H1 (cell line): ENCODE measurements around the gene PPM1L. TPM values are rescaled to one million over a fixed set of nuclear protein-coding genes. Genes with fewer than 3 reads are reported as not detected.

ENCODE experiments used
- CTCF ChIA-PET: fragments of 300-600 bp; sonication (Branson Sonifier 250); formaldehyde crosslinking; loops from one replicate; lab custom pipeline; 2021; ENCODE audit not compliant: partially characterized antibody; lab: Charles Lee
- POLR2A ChIA-PET: fragments of 300-600 bp; sonication (Branson Sonifier 250); formaldehyde crosslinking; loops from one replicate; lab custom pipeline; 2021; ENCODE audit warnings: inconsistent platforms; ENCODE audit not compliant: partially characterized antibody; lab: Charles Lee
- DNase-seq, 2 experiments: peaks; one replicate each; pipeline versions ENCODE4 v3.0.0 to v3.0.0-alpha.2; 2010 to 2022; ENCODE audit warnings: low spot score in 2 of 2, low read depth in 1 of 2, mixed read lengths in 1 of 2
- FAIRE-seq: peaks from 2 replicates; lab custom pipeline; 2011; peaks lifted over from hg19 to GRCh38; lab: Jason Lieb, UNC
- H2AFZ ChIP-seq: 2 replicates; pipeline ENCODE4 v1.8.1; 2012; ENCODE audit warnings: low read length, inconsistent platforms
- H2AK5ac ChIP-seq: 2 replicates; pipeline ENCODE4 v1.6.1; 2013; ENCODE audit warnings: low read depth, low read length
- H2BK120ac ChIP-seq: replicated peaks from 2 replicates; pipeline ENCODE3; 2013; ENCODE audit warnings: low read depth, low read length, inconsistent platforms
- H2BK12ac ChIP-seq: 2 replicates; pipeline ENCODE4 v1.6.1; 2013; ENCODE audit warnings: low read depth, low read length
- H2BK15ac ChIP-seq: 2 replicates; pipeline ENCODE4 v1.6.1; 2013; ENCODE audit warnings: low read length
- H2BK20ac ChIP-seq: 2 replicates; pipeline ENCODE4 v1.6.1; 2013; ENCODE audit warnings: low read length
- H2BK5ac ChIP-seq: 2 replicates; pipeline ENCODE4 v1.6.1; 2013; ENCODE audit warnings: low read depth, low read length
- H3K14ac ChIP-seq: 2 replicates; pipeline ENCODE4 v1.6.1; 2013; ENCODE audit warnings: inconsistent platforms; ENCODE audit not compliant: insufficient read length
- H3K18ac ChIP-seq: 2 replicates; pipeline ENCODE4 v1.6.1; 2013; ENCODE audit warnings: low read length; ENCODE audit errors: extremely low read depth
- H3K23ac ChIP-seq: 2 replicates; pipeline ENCODE4 v1.6.1; 2013; ENCODE audit warnings: inconsistent platforms; ENCODE audit not compliant: insufficient read length
- H3K23me2 ChIP-seq: 2 replicates; pipeline ENCODE4 v1.6.1; 2013; ENCODE audit warnings: low read depth, low read length
- H3K27ac ChIP-seq: 2 replicates; pipeline ENCODE4 v1.6.1; 2011; ENCODE audit warnings: low read depth, low read length, inconsistent platforms
- H3K27me3 ChIP-seq, 4 experiments: replicated peaks in 1 of 4; 1 replicate in 1 of 4; 2 replicates in 3 of 4; pipeline versions ENCODE4 v1.6.1 to v1.8.1; 2011 to 2013; ENCODE audit warnings: low read length in 3 of 4, mild to moderate bottlenecking in 3 of 4, inconsistent platforms in 2 of 4, mixed read lengths in 2 of 4, moderate library complexity in 1 of 4; ENCODE audit not compliant: control insufficient read depth in 3 of 4, insufficient read depth in 3 of 4; ENCODE audit errors: extremely low read depth in 1 of 4
- H3K36me3 ChIP-seq, 4 experiments: 2 replicates each; pipeline versions ENCODE4 v1.6.1 to v1.8.1; 2011 to 2013; ENCODE audit warnings: mild to moderate bottlenecking in 4 of 4, low read length in 3 of 4, moderate library complexity in 2 of 4, control low read depth in 1 of 4, inconsistent platforms in 1 of 4; ENCODE audit not compliant: insufficient read depth in 4 of 4, control insufficient read depth in 2 of 4
- H3K4ac ChIP-seq: replicated peaks from 2 replicates; pipeline ENCODE3; 2013; ENCODE audit warnings: low read length, low read depth, mixed read lengths, inconsistent platforms; ENCODE audit not compliant: insufficient read length
- H3K4me1 ChIP-seq, 4 experiments: replicated peaks in 1 of 4; 1 replicate in 1 of 4; 2 replicates in 3 of 4; pipeline versions ENCODE4 v1.6.1 to v1.8.1; 2011 to 2013; ENCODE audit warnings: low read length in 3 of 4, inconsistent platforms in 2 of 4, mixed read lengths in 1 of 4; ENCODE audit not compliant: insufficient read depth in 4 of 4, control insufficient read depth in 3 of 4
- H3K4me2 ChIP-seq, 2 experiments: 2 replicates each; pipeline versions ENCODE4 v1.6.1 to v1.8.1; 2011 to 2013; ENCODE audit warnings: low read depth in 2 of 2, low read length in 2 of 2, control low read depth in 1 of 2, inconsistent platforms in 1 of 2, mild to moderate bottlenecking in 1 of 2; ENCODE audit not compliant: insufficient read depth in 1 of 2
- H3K4me3 ChIP-seq, 4 experiments: fragments of 200-600, 300-600 bp in 1 of 4; sonication (generic), shearing (Covaris generic), sonication (Bioruptor Twin) in 1 of 4; 2 replicates each; pipeline versions ENCODE4 v1.5.1 to v1.8.1; 2011 to 2016; ENCODE audit warnings: low read length in 4 of 4, low read depth in 3 of 4, control low read depth in 2 of 4, inconsistent platforms in 2 of 4, mild to moderate bottlenecking in 2 of 4, mixed read lengths in 1 of 4, moderate library complexity in 1 of 4; ENCODE audit not compliant: insufficient read depth in 2 of 4; ENCODE audit errors: extremely low read depth in 1 of 4
- H3K56ac ChIP-seq: replicated peaks from 2 replicates; pipeline ENCODE3; 2013; ENCODE audit warnings: low read depth, mild to moderate bottlenecking, mixed read lengths, low read length, inconsistent platforms; ENCODE audit not compliant: insufficient read length
- H3K79me1 ChIP-seq: 2 replicates; pipeline ENCODE4 v1.6.1; 2013; ENCODE audit warnings: low read depth, low read length, control low read depth
- H3K79me2 ChIP-seq, 2 experiments: 2 replicates each; pipeline versions ENCODE4 v1.6.1 to v1.8.1; 2012 to 2013; ENCODE audit warnings: low read length in 2 of 2, mild to moderate bottlenecking in 2 of 2, inconsistent platforms in 1 of 2; ENCODE audit not compliant: insufficient read depth in 2 of 2, control insufficient read depth in 1 of 2
- H3K9ac ChIP-seq, 4 experiments: replicated peaks in 1 of 4; 1 replicate in 1 of 4; 2 replicates in 3 of 4; pipeline versions ENCODE4 v1.6.1 to v1.8.1; 2011 to 2013; ENCODE audit warnings: low read depth in 3 of 4, low read length in 3 of 4, control low read depth in 2 of 4, mild to moderate bottlenecking in 2 of 4, moderate library complexity in 2 of 4, inconsistent platforms in 1 of 4; ENCODE audit errors: extremely low read depth in 1 of 4
- H3K9me3 ChIP-seq, 2 experiments: 2 replicates each; pipeline versions ENCODE4 v1.6.1 to v1.8.1; 2012 to 2013; ENCODE audit warnings: mild to moderate bottlenecking in 2 of 2, moderate library complexity in 2 of 2, control low read depth in 1 of 2, inconsistent platforms in 1 of 2, low read depth in 1 of 2, low read length in 1 of 2, mixed read lengths in 1 of 2; ENCODE audit not compliant: insufficient read depth in 2 of 2
- H4K20me1 ChIP-seq, 2 experiments: replicated peaks in 1 of 2; 2 replicates each; pipeline versions ENCODE3 to v1.8.1; 2011 to 2013; ENCODE audit warnings: inconsistent platforms in 2 of 2, low read length in 2 of 2, mild to moderate bottlenecking in 1 of 2; ENCODE audit not compliant: insufficient read depth in 2 of 2, control insufficient read depth in 1 of 2
- H4K5ac ChIP-seq: 2 replicates; pipeline ENCODE4 v1.6.1; 2013; ENCODE audit warnings: low read length, low read depth, mixed read lengths, inconsistent platforms; ENCODE audit not compliant: insufficient read length
- H4K8ac ChIP-seq: 2 replicates; pipeline ENCODE4 v1.8.0; 2013; ENCODE audit warnings: mild to moderate bottlenecking, moderate library complexity, low read length, inconsistent platforms; ENCODE audit not compliant: insufficient read depth; ENCODE audit errors: extremely low read depth
- H4K91ac ChIP-seq: replicated peaks from 2 replicates; pipeline ENCODE3; 2013; ENCODE audit warnings: low read length, mixed read lengths, inconsistent platforms; ENCODE audit not compliant: insufficient read length
- EP300 ChIP-seq, 2 experiments: IDR thresholded peaks; 1 replicate in 1 of 2; 2 replicates in 1 of 2; pipeline ENCODE4 v1.6.1; 2011 to 2012; ENCODE audit warnings: low read depth in 2 of 2, low read length in 2 of 2, mild to moderate bottlenecking in 2 of 2, borderline replicate concordance in 1 of 2, inconsistent platforms in 1 of 2, moderate library complexity in 1 of 2
- RNF2 ChIP-seq: fragments of 200-900, 300-1000 bp; sonication (generic); IDR thresholded peaks from 2 replicates; pipeline ENCODE4 v1.7.1; 2016; ENCODE audit warnings: borderline replicate concordance, low read depth, mild to moderate bottlenecking, antibody characterized with exemption, low read length; ENCODE audit not compliant: poor library complexity, severe bottlenecking; ENCODE audit errors: missing control alignments
- RXRA ChIP-seq: IDR thresholded peaks from 2 replicates; pipeline ENCODE4 v1.6.1; 2011; ENCODE audit warnings: low read depth, mild to moderate bottlenecking, low read length, moderate library complexity; ENCODE audit not compliant: insufficient read depth
- SAP30 ChIP-seq: fragments of 300-600 bp; sonication (generic); IDR thresholded peaks from 2 replicates; pipeline ENCODE4 v1.7.1; 2012; ENCODE audit warnings: low read length, moderate library complexity, mild to moderate bottlenecking, inconsistent platforms; ENCODE audit not compliant: insufficient read depth, insufficient replicate concordance
- SP4 ChIP-seq: IDR thresholded peaks from 2 replicates; pipeline ENCODE4 v1.6.1; 2012; ENCODE audit warnings: low read length, inconsistent platforms
- TAF7 ChIP-seq: optimal IDR thresholded peaks from 2 replicates; pipeline ENCODE3; 2011; ENCODE audit warnings: low read depth, mild to moderate bottlenecking, inconsistent platforms, low read length, moderate library complexity, borderline replicate concordance
- WGBS, 2 experiments: shearing (Covaris generic) in 1 of 2; methylation state at CpG; one replicate each; pipeline versions ENCODE4 v1.1.6 to v1.1.7; 2013 to 2015; ENCODE audit warnings: low lambda C conversion rate in 2 of 2, mixed read lengths in 2 of 2, inconsistent platforms in 1 of 2, low coverage in 1 of 2, missing lambda C conversion rate in 1 of 2; ENCODE audit not compliant: insufficient replicate concordance in 2 of 2, insufficient coverage in 1 of 2, insufficient read length in 1 of 2; ENCODE audit errors: extremely low coverage in 1 of 2, missing lambda C conversion rate in 1 of 2; 5-methylcytosine and 5-hydroxymethylcytosine counted together
- polyA plus RNA-seq, 7 experiments: library from polyadenylated mRNA; depleted of rRNA in 3 of 7; stranded (reverse) in 5 of 7; unstranded in 2 of 7; fragments of >200 nt in 5 of 7; fragments of 200-250 nt in 2 of 7; gene quantifications; 1 replicate in 5 of 7; 2 replicates in 1 of 7; 4 replicates in 1 of 7; pipeline versions ENCODE4 v1.2.1 to v1.2.3, GENCODE V29; 2011 to 2013; ENCODE audit warnings: missing spikeins in 2 of 7, mixed read lengths in 2 of 7
- total RNA-seq: library from RNA; stranded (reverse); fragmentation: NEBNext Ultra II Directional; extraction: Animal tissue kit (Norgen Biotek cat#: 25700); gene quantifications from 2 replicates; pipeline ENCODE4 v1.2.1, GENCODE V29; 2021

Gene PPM1L
- total and polyA plus RNA-seq, 2 of the 8 experiments (the other 6 are each of a cell fraction or from before 2014, with no cell fraction given): 2.8 to 18.1 TPM

- TF ChIP-seq TAF7 (no peak), SP4 (no peak), SAP30 (no peak), EP300 (IDR thresholded peaks at IDR 0.05; ENCODE audit: borderline replicate concordance in 1 of 2, low read depth in 2 of 2, low read length in 2 of 2) (no peak), RXRA (no peak), RNF2 (no peak)
- WGBS, 2 experiments: 95% methylated on average over 4 of the region's 4 CpGs; no CpG with 5 or more reads in 1 of the 2 experiments
- CTCF ChIA-PET: interaction anchor here (1.2 to 2.4 kb wide), 4 partner anchors 14 to 334 kb away, joined by 3 to 7 read pairs (median 5); no protein-coding TSS in a partner anchor
- Histone ChIP-seq H3K14ac (no peak overlapping the region), H3K36me3 (no peaks in the 10 kb centered on the region), H3K79me2 (no peaks in the 10 kb centered on the region), H2BK15ac (no peak overlapping the region), H4K91ac (no peak overlapping the region), H4K20me1 (no peaks in the 10 kb centered on the region), H3K79me1 (no peaks in the 10 kb centered on the region), H2AFZ (no peak overlapping the region), H3K4me1 (peaks cover 0 to 4% (median 0%) of the 10 kb centered on the region in 4 experiments; a peak in 1 of 7 replicates), H2BK20ac (no peak overlapping the region), H2BK12ac (no peak overlapping the region), H3K4me3 (no peak overlapping the region), H3K18ac (no peak overlapping the region), H3K9ac (no peak overlapping the region), H2BK120ac (no peak overlapping the region), H3K27me3 (no peaks in the 10 kb centered on the region), H3K4ac (no peak overlapping the region), H2AK5ac (no peak overlapping the region), H4K8ac (no peak overlapping the region), H3K23me2 (no peaks in the 10 kb centered on the region), H3K9me3 (no peaks in the 10 kb centered on the region), H3K56ac (no peak overlapping the region), H3K4me2 (no peak overlapping the region), H4K5ac (no peak overlapping the region), H3K27ac (no peak overlapping the region), H2BK5ac (no peak overlapping the region), H3K23ac (no peak overlapping the region)
- FAIRE-seq (no peak), DNase-seq (no peak)
- POLR2A ChIA-PET: no interaction called here
These were observed 193.4 kb downstream of the PPM1L start for GRCh38 chr3:160949460-160949859.
